Measurements from ENCODE around the gene INSYN2B. TPM values are rescaled to one million over a fixed set of nuclear protein-coding genes. Genes with fewer than 3 reads are reported as not detected.

Gene INSYN2B
- total and polyA plus RNA-seq, 2 donors (not counting 1 experiment from before 2014, with no cell fraction given): not detected

- no CpG with 5 or more reads among the region's 3 CpGs for WGBS (ENCODE audit: insufficient coverage)
- H3K79me2 ChIP-seq (ENCODE audit: control insufficient read depth, insufficient read depth, low read length): peaks cover 12% of the 10 kb centered on the region
- DNase-seq (no peak), ATAC-seq (ENCODE audit: low read depth) (no peak)
- H3K4me1 Mint-ChIP-seq: no peaks in the 10 kb centered on the region
- no peak overlapping the region for H3K27ac ChIP-seq (ENCODE audit: low read length in 2 of 2)
- ChIA-PET POLR2A (no interaction called here), CTCF (no interaction called here)
- H4K20me1 ChIP-seq (ENCODE audit: control insufficient read depth, insufficient read depth, low read length, poor library complexity, severe bottlenecking): no peaks in the 10 kb centered on the region
- TF ChIP-seq CTCF (IDR thresholded peaks at IDR 0.05) (no peak), EZH2 (IDR thresholded peaks at IDR 0.05; ENCODE audit: borderline replicate concordance, insufficient read depth, low read depth, low read length, poor library complexity, severe bottlenecking) (no peak)
- H3K9me3 ChIP-seq (ENCODE audit: control extremely low read depth in 1 of 3, control insufficient read depth in 2 of 3, insufficient read depth in 1 of 3, low read length in 2 of 3): no peaks in the 10 kb centered on the region
- H3K4me2 ChIP-seq (replicated peaks; ENCODE audit: low read depth, low read length, poor library complexity, severe bottlenecking): no peak overlapping the region
- H3K27me3 ChIP-seq (replicated peaks in 1 of 4; ENCODE audit: control extremely low read depth in 1 of 4, control insufficient read depth in 3 of 4, insufficient read depth in 4 of 4, low read length in 3 of 4): no peaks in the 10 kb centered on the region
- peaks cover 17 to 40% of the 10 kb centered on the region in 2 experiments for H3K36me3 ChIP-seq (replicated peaks in 1 of 2; ENCODE audit: control extremely low read depth in 1 of 2, control insufficient read depth in 1 of 2, extremely low read depth in 1 of 2, insufficient read depth in 2 of 2, low read length in 1 of 2)
- H2AFZ ChIP-seq (ENCODE audit: insufficient read depth, low read depth, low read length, poor library complexity, severe bottlenecking): no peak overlapping the region
- no peak overlapping the region for H3K4me3 ChIP-seq (ENCODE audit: control extremely low read depth in 1 of 5, extremely low read depth in 1 of 5, insufficient read depth in 1 of 5, low read depth in 2 of 5, low read length in 4 of 5)
- no peak overlapping the region for H3K27ac Mint-ChIP-seq
- H3K9ac ChIP-seq (ENCODE audit: low read length): no peak overlapping the region
- no peaks in the 10 kb centered on the region for H3K27me3 Mint-ChIP-seq
- no peak overlapping the region for H3K4me3 Mint-ChIP-seq
- no peaks in the 10 kb centered on the region for H3K4me1 ChIP-seq (ENCODE audit: control insufficient read depth in 2 of 2, insufficient read depth in 2 of 2, low read length in 2 of 2)
- intact Hi-C loops (cut with micrococcal nuclease): no loop called here
- H3K9me3 Mint-ChIP-seq (ENCODE audit: insufficient read depth): no peaks in the 10 kb centered on the region
These were observed 141.6 kb downstream of the INSYN2B start for GRCh38 chr5:169838688-169839087.

GRCh38 chr5:169837686-169838085 is 142.6 kb downstream of the INSYN2B start:
- H3K27ac ChIP-seq (ENCODE audit: low read length in 2 of 2): no peak overlapping the region
- TF ChIP-seq CTCF (IDR thresholded peaks at IDR 0.05) (no peak), EZH2 (IDR thresholded peaks at IDR 0.05; ENCODE audit: borderline replicate concordance, insufficient read depth, low read depth, low read length, poor library complexity, severe bottlenecking) (no peak)
- no peaks in the 10 kb centered on the region for H3K9me3 ChIP-seq (ENCODE audit: control extremely low read depth in 1 of 3, control insufficient read depth in 2 of 3, insufficient read depth in 1 of 3, low read length in 2 of 3)
- ATAC-seq (ENCODE audit: low read depth) (no peak), DNase-seq (no peak)
- no peak overlapping the region for H3K4me3 Mint-ChIP-seq
- H3K27me3 ChIP-seq (replicated peaks in 1 of 4; ENCODE audit: control extremely low read depth in 1 of 4, control insufficient read depth in 3 of 4, insufficient read depth in 4 of 4, low read length in 3 of 4): no peaks in the 10 kb centered on the region
- H3K4me1 Mint-ChIP-seq: no peaks in the 10 kb centered on the region
- POLR2A ChIA-PET: no interaction called here
- intact Hi-C loops (cut with micrococcal nuclease): no loop called here
- no peak overlapping the region for H3K4me3 ChIP-seq (ENCODE audit: control extremely low read depth in 1 of 5, extremely low read depth in 1 of 5, insufficient read depth in 1 of 5, low read depth in 2 of 5, low read length in 4 of 5)
- H4K20me1 ChIP-seq (ENCODE audit: control insufficient read depth, insufficient read depth, low read length, poor library complexity, severe bottlenecking): no peaks in the 10 kb centered on the region
- H3K27ac Mint-ChIP-seq: no peak overlapping the region
- H3K4me2 ChIP-seq (replicated peaks; ENCODE audit: low read depth, low read length, poor library complexity, severe bottlenecking): no peak overlapping the region
- no peak overlapping the region for H3K9ac ChIP-seq (ENCODE audit: low read length)
- H3K27me3 Mint-ChIP-seq: no peaks in the 10 kb centered on the region
- no peak overlapping the region for H2AFZ ChIP-seq (ENCODE audit: insufficient read depth, low read depth, low read length, poor library complexity, severe bottlenecking)
- H3K79me2 ChIP-seq (ENCODE audit: control insufficient read depth, insufficient read depth, low read length): peaks cover 9% of the 10 kb centered on the region
- H3K36me3 ChIP-seq (replicated peaks in 1 of 2; ENCODE audit: control extremely low read depth in 1 of 2, control insufficient read depth in 1 of 2, extremely low read depth in 1 of 2, insufficient read depth in 2 of 2, low read length in 1 of 2): peaks cover 13 to 39% of the 10 kb centered on the region in 2 experiments
- CTCF ChIA-PET: no interaction called here
- no peaks in the 10 kb centered on the region for H3K9me3 Mint-ChIP-seq (ENCODE audit: insufficient read depth)
- H3K4me1 ChIP-seq (ENCODE audit: control insufficient read depth in 2 of 2, insufficient read depth in 2 of 2, low read length in 2 of 2): no peaks in the 10 kb centered on the region

Measured in B cell (primary cell).